K562 (cell line): Measurements from ENCODE around the gene CREB3L1. TPM values are rescaled to one million over a fixed set of nuclear protein-coding genes. Genes with fewer than 3 reads are reported as not detected.

Experiments used
- CAMTA2 ChIP-seq: fragments of 250-450 bp; sonication (Bioruptor Pico); conservative IDR thresholded peaks from 2 replicates; pipeline ENCODE4 v1.5.1; 2022
- CREBBP ChIP-seq: IDR thresholded peaks from one replicate; pipeline ENCODE4 v1.6.1; 2012; ENCODE audit warnings: low read depth, mild to moderate bottlenecking, control low read depth, inconsistent platforms, low read length
- FOXA3 ChIP-seq, 2 experiments: fragments of 450-650 bp in 1 of 2; sonication (generic) in 1 of 2; formaldehyde crosslinking; IDR thresholded peaks in 1 of 2; conservative IDR thresholded peaks in 1 of 2; 2 replicates each; pipeline versions ENCODE4 v1.4.0 to v1.8.0; 2020 to 2022; ENCODE audit warnings: mild to moderate bottlenecking in 2 of 2, missing genetic modification reagents in 1 of 2
- IRF2 ChIP-seq: sonication (generic); formaldehyde crosslinking; IDR thresholded peaks from 2 replicates; pipeline ENCODE4 v1.8.1; 2022; ENCODE audit warnings: mild to moderate bottlenecking, missing genetic modification reagents
- MITF ChIP-seq: IDR thresholded peaks from 2 replicates; pipeline ENCODE4 v1.6.1; 2014; ENCODE audit warnings: antibody characterized with exemption
- MLX ChIP-seq, 2 experiments: fragments of 450-650 bp in 1 of 2; sonication (generic) in 1 of 2; formaldehyde crosslinking; conservative IDR thresholded peaks; 2 replicates each; pipeline versions ENCODE4 v1.4.0 to v1.8.1; 2020 to 2022; ENCODE audit warnings: mild to moderate bottlenecking in 1 of 2, missing genetic modification reagents in 1 of 2
- PREB ChIP-seq: sonication (generic); formaldehyde crosslinking; IDR thresholded peaks from 2 replicates; pipeline ENCODE4 v1.8.1; 2023; ENCODE audit warnings: mild to moderate bottlenecking, missing genetic modification reagents
- RCOR1 ChIP-seq, 2 experiments: IDR thresholded peaks; 2 replicates each; pipeline ENCODE4 v1.6.1; 2012; ENCODE audit warnings: low read depth in 2 of 2, low read length in 2 of 2, borderline replicate concordance in 1 of 2, improper control_type of control experiment in 1 of 2
- SNAPC5 ChIP-seq: fragments of 250-450 bp; sonication (Bioruptor Pico); IDR thresholded peaks from 2 replicates; pipeline ENCODE4 v1.8.0; 2021; ENCODE audit warnings: moderate library complexity, mild to moderate bottlenecking, inconsistent platforms
- SP2 ChIP-seq: IDR thresholded peaks from 2 replicates; pipeline ENCODE4 v1.6.1; 2011; ENCODE audit warnings: mild to moderate bottlenecking, low read depth, low read length, moderate library complexity; ENCODE audit not compliant: poor library complexity, severe bottlenecking; ENCODE audit errors: extremely low read depth
- TCF7L2 ChIP-seq: fragments of 150-350 bp; IDR thresholded peaks from 2 replicates; pipeline ENCODE4 v1.6.1; 2016; ENCODE audit warnings: low read depth, mild to moderate bottlenecking, low read length, moderate library complexity
- TEAD4 ChIP-seq, 2 experiments: sonication (generic) in 1 of 2; formaldehyde crosslinking in 1 of 2; IDR thresholded peaks; 2 replicates each; pipeline versions ENCODE4 v1.6.1 to v1.8.0; 2012 to 2022; ENCODE audit warnings: borderline replicate concordance in 1 of 2, inconsistent platforms in 1 of 2, low read length in 1 of 2, mild to moderate bottlenecking in 1 of 2, missing genetic modification reagents in 1 of 2
- TFE3 ChIP-seq: fragments of 450-650 bp; formaldehyde crosslinking; IDR thresholded peaks from 2 replicates; pipeline ENCODE4 v1.4.0; 2020; ENCODE audit warnings: mild to moderate bottlenecking, mixed read lengths
- ZFX ChIP-seq: sonication (generic); formaldehyde crosslinking; IDR thresholded peaks from 2 replicates; pipeline ENCODE4 v1.8.0; 2022; ENCODE audit warnings: mild to moderate bottlenecking, missing genetic modification reagents, moderate library complexity
- ZNF263 ChIP-seq: sonication (generic); formaldehyde crosslinking; IDR thresholded peaks from 2 replicates; pipeline ENCODE4 v1.8.0; 2022; ENCODE audit warnings: mild to moderate bottlenecking, missing genetic modification reagents, borderline replicate concordance
- ZNF354B ChIP-seq: fragments of 250-450 bp; sonication (Bioruptor Pico); IDR thresholded peaks from 2 replicates; pipeline ENCODE4 v1.4.0; 2020
- ZNF398 ChIP-seq: fragments of 250-450 bp; sonication (Bioruptor Pico); IDR thresholded peaks from 2 replicates; pipeline ENCODE4 v1.8.0; 2021; ENCODE audit warnings: moderate library complexity, mild to moderate bottlenecking, inconsistent platforms
- ZNF511 ChIP-seq: sonication (generic); formaldehyde crosslinking; IDR thresholded peaks from 2 replicates; pipeline ENCODE4 v1.8.0; 2022; ENCODE audit warnings: mild to moderate bottlenecking, missing genetic modification reagents
- polyA plus RNA-seq, 8 experiments: library from polyadenylated mRNA; depleted of rRNA in 4 of 8; stranded (reverse) in 5 of 8; unstranded in 3 of 8; fragments of >200 nt; fragmentation: Nextera tagmentation in 2 of 8; fragmentation: Illumina TruSeq in 1 of 8; extraction: Ambion mirVana in 2 of 8; extraction: Trizol in 1 of 8; gene quantifications; 2 replicates each; pipeline versions ENCODE4 v1.2.1 to v1.2.3, GENCODE V29; 2011 to 2014; ENCODE audit warnings: inconsistent platforms in 1 of 8, missing spikeins in 1 of 8
- total RNA-seq, 7 experiments: library from RNA; depleted of rRNA in 6 of 7; stranded (reverse); fragments of >200 nt in 6 of 7; fragmentation: Illumina TruSeq in 2 of 7; extraction: Trizol in 2 of 7; gene quantifications; 2 replicates each; pipeline versions ENCODE4 v1.2.1 to v1.2.3, GENCODE V29; 2011 to 2021; ENCODE audit warnings: low replicate concordance in 1 of 7

Gene CREB3L1
- total and polyA plus RNA-seq, 9 of the 15 experiments (the other 6 are each of a cell fraction or from before 2014, with no cell fraction given): 1.2 to 27.6 (median 3.7) TPM

GRCh38 chr11:46238967-46239800, 38.3 kb upstream of the CREB3L1 start (continued):
- TF ChIP-seq MLX (CRISPR knock-in tag; conservative IDR thresholded peaks at IDR 0.05): no peak
- no peak for TF ChIP-seq TCF7L2
- peak in 1 of 2 experiments; percentile 83; a peak in 2 of 4 replicates for TF ChIP-seq RCOR1 (IDR thresholded peaks at IDR 0.05; ENCODE audit: borderline replicate concordance in 1 of 2, low read depth in 2 of 2, low read length in 2 of 2)
- TF ChIP-seq ZFX (CRISPR knock-in tag): peak; percentile 81
- no peak for TF ChIP-seq PREB (CRISPR knock-in tag)
- TF ChIP-seq IRF2 (CRISPR knock-in tag): no peak
- no peak for TF ChIP-seq MITF
- TF ChIP-seq ZNF398 (CRISPR knock-in tag): no peak
- no peak; a peak in 1 of 4 replicates for TF ChIP-seq FOXA3 (CRISPR knock-in tag; conservative IDR thresholded peaks at IDR 0.05 in 1 of 2, IDR thresholded peaks at IDR 0.05 in 1 of 2)
- TF ChIP-seq CAMTA2 (CRISPR knock-in tag): no peak
- no peak for TF ChIP-seq TFE3 (CRISPR knock-in tag)
- no peak; the same call in none of the 2 replicates for TF ChIP-seq TEAD4 (IDR thresholded peaks at IDR 0.05; ENCODE audit: low read length)
- no peak; the same call in 1 of the 2 replicates for TF ChIP-seq TEAD4 (CRISPR knock-in tag; IDR thresholded peaks at IDR 0.05; ENCODE audit: borderline replicate concordance)
- TF ChIP-seq ZNF263 (CRISPR knock-in tag): peak; percentile 76; the same call in 1 of the 2 replicates
- TF ChIP-seq ZNF354B: no peak
- no peak for TF ChIP-seq CREBBP
- peak; percentile 77 for TF ChIP-seq ZNF511 (CRISPR knock-in tag)
- TF ChIP-seq SNAPC5 (CRISPR knock-in tag): no peak
- TF ChIP-seq SP2: no peak
